H1 (cell line): Measurements from ENCODE around the gene CRTC2. TPM values are rescaled to one million over a fixed set of nuclear protein-coding genes. Genes with fewer than 3 reads are reported as not detected.

Source experiments
- KDM5A ChIP-seq: fragments of 200-600 bp; IDR thresholded peaks from 2 replicates; pipeline ENCODE4 v1.7.1; 2012; ENCODE audit warnings: mild to moderate bottlenecking, low read length, inconsistent platforms, mixed read lengths
- polyA plus RNA-seq, 7 experiments: library from polyadenylated mRNA; depleted of rRNA in 3 of 7; stranded (reverse) in 5 of 7; unstranded in 2 of 7; fragments of >200 nt in 5 of 7; fragments of 200-250 nt in 2 of 7; gene quantifications; 1 replicate in 5 of 7; 2 replicates in 1 of 7; 4 replicates in 1 of 7; pipeline versions ENCODE4 v1.2.1 to v1.2.3, GENCODE V29; 2011 to 2013; ENCODE audit warnings: missing spikeins in 2 of 7, mixed read lengths in 2 of 7
- total RNA-seq: library from RNA; stranded (reverse); fragmentation: NEBNext Ultra II Directional; extraction: Animal tissue kit (Norgen Biotek cat#: 25700); gene quantifications from 2 replicates; pipeline ENCODE4 v1.2.1, GENCODE V29; 2021
- TF ChIP-seq, protein P1 (sequence below): IDR thresholded peaks from 2 replicates; pipeline ENCODE4 v1.6.1; 2012; ENCODE audit warnings: low read length, inconsistent platforms
- TF ChIP-seq, protein P2 (sequence below): IDR thresholded peaks from 2 replicates; pipeline ENCODE4 v1.6.1; 2011; ENCODE audit warnings: low read length, improper control_type of control experiment

The CRTC2 gene
- total and polyA plus RNA-seq, 2 of the 8 experiments (the other 6 are each of a cell fraction or from before 2014, with no cell fraction given), result 28.6 to 34.3 TPM

DNA sequence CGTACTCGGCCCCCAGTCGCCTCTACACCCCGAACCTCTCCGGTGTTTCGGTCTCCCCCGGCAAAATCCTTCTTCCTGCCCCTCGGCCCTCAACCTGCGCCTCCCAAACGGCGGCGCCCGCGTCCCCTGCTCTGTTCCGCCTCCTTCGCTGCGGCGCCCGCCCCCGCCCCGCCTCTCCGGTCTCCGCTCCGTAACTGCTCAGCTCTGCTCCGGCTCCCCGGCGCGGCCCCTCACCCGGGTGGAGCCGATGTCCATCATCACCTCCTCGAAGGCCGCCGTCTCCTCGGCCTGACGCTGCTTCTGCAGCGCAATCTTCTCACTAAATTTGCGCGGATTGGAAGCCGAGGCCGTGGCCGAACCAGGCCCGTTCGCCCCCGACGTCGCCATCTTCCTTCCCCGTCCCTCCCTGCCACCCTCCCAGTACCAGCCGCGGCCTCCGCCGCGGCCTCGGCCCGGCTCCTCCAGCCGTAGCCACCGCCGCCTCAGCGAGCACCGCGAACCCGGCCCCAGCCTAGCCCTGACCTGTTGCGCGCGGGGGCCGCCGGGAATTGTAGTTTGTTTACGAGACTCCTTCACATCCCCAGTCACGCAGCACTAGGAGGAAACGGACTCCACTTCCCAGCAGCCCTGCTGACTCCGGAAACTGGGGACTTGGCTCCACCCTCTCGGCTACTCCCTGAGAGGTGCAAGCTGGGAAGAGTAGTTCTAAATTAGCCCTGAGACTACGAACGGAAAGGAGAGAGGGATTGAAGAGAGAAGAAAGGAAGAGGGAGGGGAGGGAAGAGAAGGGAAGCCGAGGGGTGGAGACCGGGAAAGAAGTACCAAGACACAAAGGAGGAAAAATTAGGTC, at the start of gene CRTC2 (continued):
- TF ChIP-seq, protein P1, sequence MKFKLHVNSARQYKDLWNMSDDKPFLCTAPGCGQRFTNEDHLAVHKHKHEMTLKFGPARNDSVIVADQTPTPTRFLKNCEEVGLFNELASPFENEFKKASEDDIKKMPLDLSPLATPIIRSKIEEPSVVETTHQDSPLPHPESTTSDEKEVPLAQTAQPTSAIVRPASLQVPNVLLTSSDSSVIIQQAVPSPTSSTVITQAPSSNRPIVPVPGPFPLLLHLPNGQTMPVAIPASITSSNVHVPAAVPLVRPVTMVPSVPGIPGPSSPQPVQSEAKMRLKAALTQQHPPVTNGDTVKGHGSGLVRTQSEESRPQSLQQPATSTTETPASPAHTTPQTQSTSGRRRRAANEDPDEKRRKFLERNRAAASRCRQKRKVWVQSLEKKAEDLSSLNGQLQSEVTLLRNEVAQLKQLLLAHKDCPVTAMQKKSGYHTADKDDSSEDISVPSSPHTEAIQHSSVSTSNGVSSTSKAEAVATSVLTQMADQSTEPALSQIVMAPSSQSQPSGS, result peak; percentile 71
- no peak for TF ChIP-seq KDM5A
- TF ChIP-seq, protein P2, sequence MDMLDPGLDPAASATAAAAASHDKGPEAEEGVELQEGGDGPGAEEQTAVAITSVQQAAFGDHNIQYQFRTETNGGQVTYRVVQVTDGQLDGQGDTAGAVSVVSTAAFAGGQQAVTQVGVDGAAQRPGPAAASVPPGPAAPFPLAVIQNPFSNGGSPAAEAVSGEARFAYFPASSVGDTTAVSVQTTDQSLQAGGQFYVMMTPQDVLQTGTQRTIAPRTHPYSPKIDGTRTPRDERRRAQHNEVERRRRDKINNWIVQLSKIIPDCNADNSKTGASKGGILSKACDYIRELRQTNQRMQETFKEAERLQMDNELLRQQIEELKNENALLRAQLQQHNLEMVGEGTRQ, result no peak
